ENCODE results near the gene SLFN12L.

DNA sequence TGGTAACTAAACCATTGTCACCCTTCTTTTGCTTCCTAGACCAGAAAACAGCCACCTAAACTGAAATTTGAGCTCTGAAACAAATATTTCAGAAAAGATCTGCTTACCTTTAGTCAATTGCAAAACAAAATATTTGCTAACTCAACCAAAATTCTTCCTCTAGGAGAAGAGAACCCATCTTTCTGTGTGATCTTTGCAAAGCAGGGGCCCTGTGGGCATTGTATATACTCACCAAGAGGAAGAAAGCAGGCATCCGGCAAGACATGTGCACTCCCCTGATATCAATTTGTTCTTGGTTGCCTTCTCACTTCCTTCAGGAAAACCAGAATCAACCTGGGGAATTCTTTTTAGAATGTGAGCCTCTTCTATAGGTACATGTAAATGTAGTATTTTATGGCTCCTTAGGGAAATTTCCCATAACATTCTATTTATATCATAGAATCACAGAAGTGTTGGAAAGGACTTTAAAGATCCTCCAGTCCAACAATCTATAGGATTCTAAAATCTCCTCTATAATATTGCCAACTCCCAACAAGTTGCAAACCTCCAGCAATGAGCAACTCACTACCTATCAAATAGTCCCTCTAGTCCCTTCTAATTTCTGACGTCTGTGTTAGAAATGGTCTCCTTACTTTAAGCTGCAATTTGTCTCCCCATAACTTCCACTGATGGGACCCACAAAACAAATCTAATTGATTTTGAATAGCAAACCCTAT lies 22.2 kb upstream of the SLFN12L start:
- no peak for TF ChIP-seq TAF1 (IDR thresholded peaks at IDR 0.05; ENCODE audit: borderline replicate concordance, low read depth, low read length)
- TF ChIP-seq, protein P1, sequence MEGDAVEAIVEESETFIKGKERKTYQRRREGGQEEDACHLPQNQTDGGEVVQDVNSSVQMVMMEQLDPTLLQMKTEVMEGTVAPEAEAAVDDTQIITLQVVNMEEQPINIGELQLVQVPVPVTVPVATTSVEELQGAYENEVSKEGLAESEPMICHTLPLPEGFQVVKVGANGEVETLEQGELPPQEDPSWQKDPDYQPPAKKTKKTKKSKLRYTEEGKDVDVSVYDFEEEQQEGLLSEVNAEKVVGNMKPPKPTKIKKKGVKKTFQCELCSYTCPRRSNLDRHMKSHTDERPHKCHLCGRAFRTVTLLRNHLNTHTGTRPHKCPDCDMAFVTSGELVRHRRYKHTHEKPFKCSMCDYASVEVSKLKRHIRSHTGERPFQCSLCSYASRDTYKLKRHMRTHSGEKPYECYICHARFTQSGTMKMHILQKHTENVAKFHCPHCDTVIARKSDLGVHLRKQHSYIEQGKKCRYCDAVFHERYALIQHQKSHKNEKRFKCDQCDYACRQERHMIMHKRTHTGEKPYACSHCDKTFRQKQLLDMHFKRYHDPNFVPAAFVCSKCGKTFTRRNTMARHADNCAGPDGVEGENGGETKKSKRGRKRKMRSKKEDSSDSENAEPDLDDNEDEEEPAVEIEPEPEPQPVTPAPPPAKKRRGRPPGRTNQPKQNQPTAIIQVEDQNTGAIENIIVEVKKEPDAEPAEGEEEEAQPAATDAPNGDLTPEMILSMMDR (IDR thresholded peaks at IDR 0.05): no peak
- no peak for TF ChIP-seq SIN3A (IDR thresholded peaks at IDR 0.05; ENCODE audit: borderline replicate concordance, low read depth, low read length)
- TF ChIP-seq, protein P2, sequence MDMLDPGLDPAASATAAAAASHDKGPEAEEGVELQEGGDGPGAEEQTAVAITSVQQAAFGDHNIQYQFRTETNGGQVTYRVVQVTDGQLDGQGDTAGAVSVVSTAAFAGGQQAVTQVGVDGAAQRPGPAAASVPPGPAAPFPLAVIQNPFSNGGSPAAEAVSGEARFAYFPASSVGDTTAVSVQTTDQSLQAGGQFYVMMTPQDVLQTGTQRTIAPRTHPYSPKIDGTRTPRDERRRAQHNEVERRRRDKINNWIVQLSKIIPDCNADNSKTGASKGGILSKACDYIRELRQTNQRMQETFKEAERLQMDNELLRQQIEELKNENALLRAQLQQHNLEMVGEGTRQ (IDR thresholded peaks at IDR 0.05; ENCODE audit: borderline replicate concordance, low read depth, low read length): no peak
- TF ChIP-seq ZBTB33 (IDR thresholded peaks at IDR 0.05; ENCODE audit: borderline replicate concordance, low read depth): no peak
- TF ChIP-seq USF1 (IDR thresholded peaks at IDR 0.05; ENCODE audit: borderline replicate concordance, low read depth): no peak
- TF ChIP-seq TCF12 (IDR thresholded peaks at IDR 0.05): no peak
- TF ChIP-seq ELF1 (IDR thresholded peaks at IDR 0.05): no peak
- TF ChIP-seq, protein P3, sequence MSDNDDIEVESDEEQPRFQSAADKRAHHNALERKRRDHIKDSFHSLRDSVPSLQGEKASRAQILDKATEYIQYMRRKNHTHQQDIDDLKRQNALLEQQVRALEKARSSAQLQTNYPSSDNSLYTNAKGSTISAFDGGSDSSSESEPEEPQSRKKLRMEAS (IDR thresholded peaks at IDR 0.05; ENCODE audit: low read depth): no peak
- no peak for TF ChIP-seq NRF1 (IDR thresholded peaks at IDR 0.05; ENCODE audit: low read depth, low read length)
